ENCODE data around the gene PCSK1. TPM values are rescaled to one million over a fixed set of nuclear protein-coding genes. Genes with fewer than 3 reads are reported as not detected.

The PCSK1 gene
- total and polyA plus RNA-seq, 9 donors: 0.08 to 2.3 (median 0.35) TPM

DNA sequence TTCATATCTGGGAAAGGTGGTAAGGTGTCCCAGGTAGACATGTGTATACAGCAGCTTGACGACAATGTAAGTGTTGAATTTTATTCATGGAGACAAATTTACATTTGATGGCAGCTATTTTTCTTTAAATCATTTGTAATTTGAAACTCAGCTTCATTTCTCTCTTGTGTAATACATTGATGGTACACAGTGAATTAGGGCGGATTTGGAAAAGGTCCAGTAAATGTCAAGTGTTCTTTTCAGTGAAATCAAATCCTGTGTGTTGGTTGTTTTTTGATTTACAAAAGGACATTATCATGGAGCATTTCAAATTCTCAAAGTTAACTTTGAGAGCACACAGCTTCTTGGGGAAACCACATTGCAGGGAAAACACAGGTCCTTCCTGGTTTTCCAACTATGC lies 30.0 kb upstream of the PCSK1 start:
- H3K36me3 ChIP-seq: no peaks in the 10 kb centered on the region
- H3K9me3 ChIP-seq: no peaks in the 10 kb centered on the region
- H3K27ac ChIP-seq: no peak overlapping the region
- no peaks in the 10 kb centered on the region for H3K4me1 ChIP-seq (ENCODE audit: insufficient read depth)
- intact Hi-C loops (cut with DNase I): no loop called here
- no peak for DNase-seq
- WGBS, 3 donors: 80 to 88% (median 85%) methylated on average over 2 of the region's 2 CpGs
- TF ChIP-seq, protein P1, sequence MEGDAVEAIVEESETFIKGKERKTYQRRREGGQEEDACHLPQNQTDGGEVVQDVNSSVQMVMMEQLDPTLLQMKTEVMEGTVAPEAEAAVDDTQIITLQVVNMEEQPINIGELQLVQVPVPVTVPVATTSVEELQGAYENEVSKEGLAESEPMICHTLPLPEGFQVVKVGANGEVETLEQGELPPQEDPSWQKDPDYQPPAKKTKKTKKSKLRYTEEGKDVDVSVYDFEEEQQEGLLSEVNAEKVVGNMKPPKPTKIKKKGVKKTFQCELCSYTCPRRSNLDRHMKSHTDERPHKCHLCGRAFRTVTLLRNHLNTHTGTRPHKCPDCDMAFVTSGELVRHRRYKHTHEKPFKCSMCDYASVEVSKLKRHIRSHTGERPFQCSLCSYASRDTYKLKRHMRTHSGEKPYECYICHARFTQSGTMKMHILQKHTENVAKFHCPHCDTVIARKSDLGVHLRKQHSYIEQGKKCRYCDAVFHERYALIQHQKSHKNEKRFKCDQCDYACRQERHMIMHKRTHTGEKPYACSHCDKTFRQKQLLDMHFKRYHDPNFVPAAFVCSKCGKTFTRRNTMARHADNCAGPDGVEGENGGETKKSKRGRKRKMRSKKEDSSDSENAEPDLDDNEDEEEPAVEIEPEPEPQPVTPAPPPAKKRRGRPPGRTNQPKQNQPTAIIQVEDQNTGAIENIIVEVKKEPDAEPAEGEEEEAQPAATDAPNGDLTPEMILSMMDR (IDR thresholded peaks at IDR 0.05): no peak
- TF ChIP-seq POLR2A (IDR thresholded peaks at IDR 0.05) (no peak), EP300 (IDR thresholded peaks at IDR 0.05) (no peak)
- H3K4me3 ChIP-seq: no peak overlapping the region
- H3K27me3 ChIP-seq: no peaks in the 10 kb centered on the region

DNA sequence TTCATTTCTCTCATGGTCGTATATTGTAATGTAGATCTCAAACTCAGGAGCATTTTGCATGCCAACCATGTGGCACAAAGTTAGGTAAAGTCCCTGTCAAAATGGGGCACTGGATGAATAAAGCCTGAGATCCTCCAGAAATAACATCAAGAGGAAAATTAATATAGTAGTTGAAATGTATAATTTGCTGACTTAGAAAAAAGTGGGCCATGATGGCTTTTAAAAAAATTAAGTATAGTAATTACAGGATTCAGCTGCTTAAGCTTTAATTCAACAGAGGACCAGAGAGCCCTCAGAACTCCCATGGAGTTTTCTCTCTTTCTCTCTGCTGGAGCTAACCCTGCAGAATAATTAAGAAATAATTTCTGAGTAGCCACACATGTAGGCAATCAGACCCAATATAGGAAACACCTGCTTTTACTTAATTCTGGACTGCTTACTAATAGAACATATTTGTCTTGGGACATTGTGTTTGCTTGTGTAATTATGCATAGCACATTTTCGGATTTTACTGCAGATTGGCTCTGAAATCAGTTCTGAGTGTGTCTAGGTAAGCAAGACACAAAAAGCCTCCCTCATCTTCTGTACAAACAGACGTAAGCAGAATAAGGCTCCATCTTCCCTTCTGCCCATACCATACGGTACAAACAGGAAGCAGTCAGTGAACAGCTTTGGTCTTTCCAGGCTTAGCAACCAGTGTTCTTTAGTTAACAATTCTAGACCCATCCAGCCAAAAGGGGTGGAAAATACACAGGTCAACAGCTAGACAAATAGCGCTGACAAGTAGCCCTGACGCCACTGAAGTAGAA lies 26.5 kb upstream of the PCSK1 start:
- H3K27ac ChIP-seq: no peak overlapping the region
- TF ChIP-seq POLR2A (IDR thresholded peaks at IDR 0.05) (no peak), EP300 (IDR thresholded peaks at IDR 0.05) (no peak)
- TF ChIP-seq, protein P1 (IDR thresholded peaks at IDR 0.05): no peak
- no peak for DNase-seq
- no peak overlapping the region for H3K4me3 ChIP-seq
- H3K9me3 ChIP-seq: no peaks in the 10 kb centered on the region
- no peaks in the 10 kb centered on the region for H3K4me1 ChIP-seq (ENCODE audit: insufficient read depth)
- no peaks in the 10 kb centered on the region for H3K27me3 ChIP-seq
- 74% methylated on average over 6 of the region's 6 CpGs for WGBS, 3 donors
- intact Hi-C loops (cut with DNase I): no loop called here
- no peaks in the 10 kb centered on the region for H3K36me3 ChIP-seq

DNA sequence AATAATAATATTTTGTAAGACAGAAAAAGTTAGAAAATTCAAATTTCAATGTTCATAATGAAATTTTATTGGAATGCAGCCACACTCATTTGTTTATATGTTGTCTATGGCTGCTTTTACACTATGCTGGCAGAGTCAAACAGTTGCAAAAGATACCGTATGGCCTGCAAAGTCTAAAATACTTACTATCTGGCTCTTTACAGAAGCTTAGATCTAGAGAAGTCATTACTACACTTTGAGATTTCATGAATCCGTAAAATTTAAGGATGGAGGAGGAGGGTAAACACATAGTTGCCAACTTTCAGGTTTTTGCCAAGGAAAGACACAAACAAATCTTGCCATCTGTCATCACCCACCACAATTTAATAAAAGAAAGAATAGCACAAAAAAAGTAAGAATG lies 25.1 kb upstream of the PCSK1 start:
- H3K27ac ChIP-seq: no peak overlapping the region
- H3K27me3 ChIP-seq: no peaks in the 10 kb centered on the region
- DNase-seq: no peak
- no peak overlapping the region for H3K4me3 ChIP-seq
- intact Hi-C loops (cut with DNase I): no loop called here
- H3K4me1 ChIP-seq (ENCODE audit: insufficient read depth): no peaks in the 10 kb centered on the region
- H3K36me3 ChIP-seq: no peaks in the 10 kb centered on the region
- TF ChIP-seq EP300 (IDR thresholded peaks at IDR 0.05) (no peak), POLR2A (IDR thresholded peaks at IDR 0.05) (no peak)
- TF ChIP-seq, protein P1 (IDR thresholded peaks at IDR 0.05): no peak
- H3K9me3 ChIP-seq: no peaks in the 10 kb centered on the region
- 55 to 74% (median 72%) methylated on average over 2 of the region's 2 CpGs for WGBS, 3 donors

DNA sequence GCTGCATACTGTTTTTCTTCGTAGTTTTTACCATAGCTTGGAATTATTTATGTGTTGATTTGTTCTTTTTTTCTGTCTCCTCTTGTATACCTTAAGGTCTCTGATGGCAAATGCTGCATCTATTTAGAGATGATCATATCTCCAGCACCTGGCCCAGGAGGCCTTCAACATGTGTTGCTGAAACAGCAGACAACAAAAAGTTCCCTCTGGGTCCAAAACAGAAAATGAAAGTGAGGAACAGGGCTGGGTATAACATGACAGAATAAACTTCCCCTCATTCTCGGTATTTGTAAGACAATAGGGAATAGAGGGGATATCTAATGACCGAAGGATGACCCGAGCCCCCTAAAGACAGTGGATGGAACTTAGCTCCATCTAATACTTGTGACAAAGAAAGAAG lies 22.7 kb upstream of the PCSK1 start:
- H3K4me1 ChIP-seq (ENCODE audit: insufficient read depth): no peaks in the 10 kb centered on the region
- no peaks in the 10 kb centered on the region for H3K27me3 ChIP-seq
- intact Hi-C loops (cut with DNase I): no loop called here
- no peak overlapping the region for H3K4me3 ChIP-seq
- WGBS, 3 donors: 79 to 84% (median 81%) methylated on average over 4 of the region's 4 CpGs
- H3K27ac ChIP-seq: no peak overlapping the region
- H3K36me3 ChIP-seq: no peaks in the 10 kb centered on the region
- no peaks in the 10 kb centered on the region for H3K9me3 ChIP-seq
- TF ChIP-seq POLR2A (IDR thresholded peaks at IDR 0.05): no peak
- TF ChIP-seq, protein P1 (IDR thresholded peaks at IDR 0.05): no peak
- TF ChIP-seq EP300 (IDR thresholded peaks at IDR 0.05): no peak
- no peak for DNase-seq

Data from ovary (tissue), 9 donors.